Measurements from ENCODE around the gene CACNA1G. TPM values are rescaled to one million over a fixed set of nuclear protein-coding genes. Genes with fewer than 3 reads are reported as not detected.

CACNA1G gene
- total and polyA plus RNA-seq, 4 donors = under 0.01 to 0.14 (median 0.01) TPM; not detected in 1

GRCh38 chr17:50658616-50659015 lies 98.1 kb downstream of the CACNA1G start:
- H3K36me3 ChIP-seq (ENCODE audit: control insufficient read depth in 4 of 4, insufficient read depth in 3 of 4, low read depth in 1 of 4, low read length in 3 of 4) = peaks cover 0 to 6% (median under 1%) of the 10 kb centered on the region in 4 donors
- TF ChIP-seq HNF4G (IDR thresholded peaks at IDR 0.05) (no peak), NR2F2 (IDR thresholded peaks at IDR 0.05) (peak; percentile 9), FOXA2 (IDR thresholded peaks at IDR 0.05) (no peak), MAX (IDR thresholded peaks at IDR 0.05) (no peak), EGR1 (IDR thresholded peaks at IDR 0.05; ENCODE audit: low read depth in 2 of 2) (no peak)
- peak overlapping the region in 1 of 2 donors; percentile 11 for H3K27ac ChIP-seq (ENCODE audit: low read depth in 1 of 2, low read length in 2 of 2)
- peaks cover 28 to 58% (median 43%) of the 10 kb centered on the region in 4 donors for H3K4me1 ChIP-seq (ENCODE audit: control insufficient read depth in 4 of 4, insufficient read depth in 4 of 4, low read length in 3 of 4)
- no peaks in the 10 kb centered on the region for H3K9me3 ChIP-seq (ENCODE audit: control insufficient read depth in 4 of 4, low read length in 3 of 4)
- no peak overlapping the region for H3K4me3 ChIP-seq (ENCODE audit: low read depth in 1 of 3, low read length in 3 of 3)
- DNase-seq (ENCODE audit: low spot score) = no peak
- no peak overlapping the region for H3K9ac ChIP-seq (ENCODE audit: low read depth in 1 of 2, low read length in 2 of 2)
- no peaks in the 10 kb centered on the region for H3K27me3 ChIP-seq (ENCODE audit: control insufficient read depth in 4 of 4, insufficient read depth in 4 of 4, low read length in 3 of 4)
- WGBS = 82% methylated on average over 6 of the region's 6 CpGs

- Histone ChIP-seq H3K4me1 (ENCODE audit: control insufficient read depth in 4 of 4, insufficient read depth in 4 of 4, low read length in 3 of 4) (peaks cover 28 to 63% (median 46%) of the 10 kb centered on the region in 4 donors), H3K27ac (ENCODE audit: low read depth in 1 of 2, low read length in 2 of 2) (peak overlapping the region in 1 of 2 donors; percentile 11), H3K9ac (ENCODE audit: low read depth in 1 of 2, low read length in 2 of 2) (no peak overlapping the region), H3K4me3 (ENCODE audit: low read depth in 1 of 3, low read length in 3 of 3) (no peak overlapping the region), H3K9me3 (ENCODE audit: control insufficient read depth in 4 of 4, low read length in 3 of 4) (no peaks in the 10 kb centered on the region), H3K36me3 (ENCODE audit: control insufficient read depth in 4 of 4, insufficient read depth in 3 of 4, low read depth in 1 of 4, low read length in 3 of 4) (peaks cover 0 to 6% (median under 1%) of the 10 kb centered on the region in 4 donors), H3K27me3 (ENCODE audit: control insufficient read depth in 4 of 4, insufficient read depth in 4 of 4, low read length in 3 of 4) (no peaks in the 10 kb centered on the region)
- no peak for DNase-seq (ENCODE audit: low spot score)
- TF ChIP-seq NR2F2 (IDR thresholded peaks at IDR 0.05) = no peak
- no peak for TF ChIP-seq FOXA1 (IDR thresholded peaks at IDR 0.05)
- TF ChIP-seq MAX (IDR thresholded peaks at IDR 0.05) = no peak
- TF ChIP-seq ATF3 (IDR thresholded peaks at IDR 0.05) = no peak
- TF ChIP-seq HNF4G (IDR thresholded peaks at IDR 0.05) = no peak
- TF ChIP-seq ZBTB33 (IDR thresholded peaks at IDR 0.05) = no peak
- TF ChIP-seq JUND (IDR thresholded peaks at IDR 0.05) = no peak
- no peak for TF ChIP-seq TAF1 (conservative IDR thresholded peaks at IDR 0.05)
- TF ChIP-seq GABPA (IDR thresholded peaks at IDR 0.05 in 1 of 2, conservative IDR thresholded peaks at IDR 0.05 in 1 of 2) = no peak
- TF ChIP-seq RAD21 (IDR thresholded peaks at IDR 0.05) = no peak
- WGBS = 86% methylated on average over 10 of the region's 10 CpGs
Observed at GRCh38 chr17:50659179-50659578, 98.7 kb downstream of the CACNA1G start.

GRCh38 chr17:50660042-50660886 lies 99.7 kb downstream of the CACNA1G start:
- DNase-seq (ENCODE audit: low spot score) = no peak
- no peaks in the 10 kb centered on the region for H3K9me3 ChIP-seq (ENCODE audit: control insufficient read depth in 4 of 4, low read length in 3 of 4)
- H3K36me3 ChIP-seq (ENCODE audit: control insufficient read depth in 4 of 4, insufficient read depth in 3 of 4, low read depth in 1 of 4, low read length in 3 of 4) = peaks cover 0 to 6% (median under 1%) of the 10 kb centered on the region in 4 donors
- peak overlapping the region; percentile 79 to 94 for H3K27ac ChIP-seq (ENCODE audit: low read depth in 1 of 2, low read length in 2 of 2)
- 41% methylated on average over 11 of the region's 11 CpGs for WGBS
- H3K4me1 ChIP-seq (ENCODE audit: control insufficient read depth in 4 of 4, insufficient read depth in 4 of 4, low read length in 3 of 4) = peaks cover 28 to 67% (median 47%) of the 10 kb centered on the region in 4 donors
- H3K4me3 ChIP-seq (ENCODE audit: low read depth in 1 of 3, low read length in 3 of 3) = no peak overlapping the region
- peak overlapping the region in 1 of 2 donors; percentile 17 for H3K9ac ChIP-seq (ENCODE audit: low read depth in 1 of 2, low read length in 2 of 2)
- no peaks in the 10 kb centered on the region for H3K27me3 ChIP-seq (ENCODE audit: control insufficient read depth in 4 of 4, insufficient read depth in 4 of 4, low read length in 3 of 4)
- peak; percentile 35 to 58 for TF ChIP-seq HNF4A (conservative IDR thresholded peaks at IDR 0.05)
- TF ChIP-seq GABPA (IDR thresholded peaks at IDR 0.05 in 1 of 2, conservative IDR thresholded peaks at IDR 0.05 in 1 of 2) = peak in 1 of 2 donors; percentile 66
- TF ChIP-seq YY1 (IDR thresholded peaks at IDR 0.05) = peak; percentile 20
- TF ChIP-seq RXRA (IDR thresholded peaks at IDR 0.05) = peak; percentile 64 to 66
- no peak for TF ChIP-seq FOXA2 (IDR thresholded peaks at IDR 0.05)
- TF ChIP-seq REST (IDR thresholded peaks at IDR 0.05) = no peak
- TF ChIP-seq EGR1 (IDR thresholded peaks at IDR 0.05; ENCODE audit: low read depth in 2 of 2) = no peak
- no peak for TF ChIP-seq TAF1 (conservative IDR thresholded peaks at IDR 0.05)
- TF ChIP-seq FOXA1 (IDR thresholded peaks at IDR 0.05) = no peak
- no peak for TF ChIP-seq HNF4G (IDR thresholded peaks at IDR 0.05)
- peak; percentile 33 for TF ChIP-seq SP1 (IDR thresholded peaks at IDR 0.05)
- TF ChIP-seq NR2F2 (IDR thresholded peaks at IDR 0.05) = peak; percentile 51
- no peak for TF ChIP-seq CTCF (IDR thresholded peaks at IDR 0.05; ENCODE audit: low read depth, low read length, missing input control)

All from liver (tissue), 9 donors.